Ovary (tissue), 9 donors: Measurements from ENCODE around the gene ALPK1. TPM values are rescaled to one million over a fixed set of nuclear protein-coding genes. Genes with fewer than 3 reads are reported as not detected.

Experiments
- DNase-seq, 5 donors: peaks; one replicate each; pipeline ENCODE4 v3.0.0-alpha.2; 2019 to 2020
- H3K27ac ChIP-seq, 2 donors: fragments of 200-600 bp; one replicate each; pipeline versions ENCODE4 v1.5.1 to v1.8.0; 2019 to 2022
- H3K27me3 ChIP-seq: fragments of 200-600 bp; one replicate; pipeline ENCODE4 v1.8.0; 2022
- H3K36me3 ChIP-seq: fragments of 200-600 bp; sonication (generic); one replicate; pipeline ENCODE4 v1.5.1; 2019
- H3K4me1 ChIP-seq: one replicate; pipeline ENCODE4 v1.8.1; 2013; ENCODE audit warnings: mild to moderate bottlenecking, moderate library complexity; ENCODE audit not compliant: insufficient read depth
- H3K4me3 ChIP-seq: fragments of 200-600 bp; sonication (generic); one replicate; pipeline ENCODE4 v1.5.1; 2017
- H3K9me3 ChIP-seq, 2 donors: fragments of 200-600 bp in 1 of 2; sonication (generic) in 1 of 2; one replicate each; pipeline versions ENCODE4 v1.5.1 to v1.8.1; 2013 to 2019; ENCODE audit warnings: mild to moderate bottlenecking in 1 of 2, moderate library complexity in 1 of 2
- CTCF ChIP-seq, 3 donors: fragments of 450-650 bp in 2 of 3; fragments of 200-600 bp in 1 of 3; IDR thresholded peaks; one replicate each; pipeline versions ENCODE4 v1.5.1 to v1.8.0; 2016 to 2022; ENCODE audit warnings: antibody characterized with exemption in 3 of 3, mild to moderate bottlenecking in 1 of 3
- EP300 ChIP-seq: sonication (generic); formaldehyde crosslinking; IDR thresholded peaks from one replicate; pipeline ENCODE4 v1.6.1; 2017; ENCODE audit warnings: antibody characterized with exemption
- POLR2A ChIP-seq: fragments of 450-650 bp; IDR thresholded peaks from one replicate; pipeline ENCODE4 v1.6.1; 2017; ENCODE audit warnings: antibody characterized with exemption, mild to moderate bottlenecking, moderate library complexity
- WGBS, 3 donors: extraction: QIAGEN DNeasy Blood & Tissue Kit in 1 of 3; methylation state at CpG; one replicate each; pipeline versions ENCODE4 v1.1.5 to v1.1.7; 2013 to 2017; 5-methylcytosine and 5-hydroxymethylcytosine counted together
- intact Hi-C, 4 donors: fragments of 100-400 bp; cut with DNase I; formaldehyde crosslinking; loops; one replicate each; pipeline versions ENCODE4 v1.11.0 to v1.15.1; 2022 to 2023
- polyA plus RNA-seq, 2 donors: library from polyadenylated mRNA; stranded (reverse); fragments of 200-250 nt in 1 of 2; fragments of 350-450 nt in 1 of 2; fragmentation: Illumina TruSeq in 1 of 2; extraction: RNeasy Lipid Tissue Mini Kit (QIAGEN cat#74804) in 1 of 2; gene quantifications; one replicate each; pipeline ENCODE4 v1.2.3, GENCODE V29; 2013 to 2014
- total RNA-seq, 7 donors: library from RNA; depleted of rRNA in 2 of 7; stranded (reverse); fragments of >200 nt in 2 of 7; fragmentation: NEBNext Ultra II Directional in 3 of 7; extraction: Animal tissue kit (Norgen Biotek cat#: 25700) in 3 of 7; gene quantifications; one replicate each; pipeline versions ENCODE4 v1.1.0 to v1.2.4, GENCODE V29; 2016 to 2023
- donor health status: DM: no; HTN: no; CAD: no; lungs with moderate emphysema.
- donor health status: DM: no; HTN: no; CAD: no.
- donor health status: Bipolar disorder and iron deficiency.
- donor health status: DM: yes; HTN: yes; CAD: no.
- donor health status: DM: no; HTN: no; CAD: no.
- donor health status: DM: yes; HTN: yes; CAD: no.

The ALPK1 gene
- total and polyA plus RNA-seq, 9 donors, result 6.8 to 33.6 (median 21.3) TPM

GRCh38 chr4:112374850-112375249, 77.7 kb downstream of the ALPK1 start:
- Histone ChIP-seq H3K4me3 (no peak overlapping the region), H3K4me1 (no peaks in the 10 kb centered on the region), H3K27ac (no peak overlapping the region), H3K27me3 (no peaks in the 10 kb centered on the region), H3K36me3 (no peaks in the 10 kb centered on the region), H3K9me3 (no peaks in the 10 kb centered on the region)
- 87 to 96% (median 94%) methylated on average over 2 of the region's 2 CpGs for WGBS, 3 donors
- no peak for DNase-seq
- TF ChIP-seq CTCF (IDR thresholded peaks at IDR 0.05), result no peak
- TF ChIP-seq POLR2A, result no peak
- no peak for TF ChIP-seq EP300
- intact Hi-C loops, result no loop called here

GRCh38 chr4:112377171-112377570, 80.0 kb downstream of the ALPK1 start:
- TF ChIP-seq CTCF (IDR thresholded peaks at IDR 0.05) (no peak), POLR2A (no peak), EP300 (no peak)
- 77 to 80% (median 79%) methylated on average over 6 of the region's 6 CpGs for WGBS, 3 donors
- Histone ChIP-seq H3K4me1 (no peaks in the 10 kb centered on the region), H3K9me3 (no peaks in the 10 kb centered on the region), H3K27me3 (no peaks in the 10 kb centered on the region), H3K27ac (no peak overlapping the region), H3K4me3 (no peak overlapping the region), H3K36me3 (no peaks in the 10 kb centered on the region)
- no peak for DNase-seq
- intact Hi-C loops, result no loop called here

- H3K27ac ChIP-seq, result no peak overlapping the region
- intact Hi-C loops, result no loop called here
- H3K9me3 ChIP-seq, result no peaks in the 10 kb centered on the region
- H3K27me3 ChIP-seq, result no peaks in the 10 kb centered on the region
- H3K4me1 ChIP-seq, result no peaks in the 10 kb centered on the region
- no peak for TF ChIP-seq EP300
- H3K36me3 ChIP-seq, result no peaks in the 10 kb centered on the region
- H3K4me3 ChIP-seq, result no peak overlapping the region
- WGBS, 3 donors, result 86 to 90% (median 86%) methylated on average over 13 of the region's 13 CpGs
- DNase-seq, result no peak
Measured at GRCh38 chr4:112377594-112378242, 80.5 kb downstream of the ALPK1 start.

GRCh38 chr4:112378243-112378620, 81.1 kb downstream of the ALPK1 start:
- H3K36me3 ChIP-seq, result no peaks in the 10 kb centered on the region
- TF ChIP-seq EP300 (no peak), CTCF (IDR thresholded peaks at IDR 0.05) (no peak), POLR2A (no peak)
- H3K27ac ChIP-seq, result no peak overlapping the region
- no peaks in the 10 kb centered on the region for H3K4me1 ChIP-seq
- DNase-seq, result no peak
- 95 to 96% (median 95%) methylated on average over 3 of the region's 3 CpGs for WGBS, 3 donors
- H3K27me3 ChIP-seq, result no peaks in the 10 kb centered on the region
- no peaks in the 10 kb centered on the region for H3K9me3 ChIP-seq
- no peak overlapping the region for H3K4me3 ChIP-seq
- intact Hi-C loops, result no loop called here

GRCh38 chr4:112378858-112379257, 81.7 kb downstream of the ALPK1 start:
- no peak for DNase-seq
- H3K9me3 ChIP-seq, result no peaks in the 10 kb centered on the region
- 73 to 81% (median 73%) methylated on average over 3 of the region's 3 CpGs for WGBS, 3 donors
- TF ChIP-seq EP300 (no peak), POLR2A (no peak), CTCF (IDR thresholded peaks at IDR 0.05) (no peak)
- no peaks in the 10 kb centered on the region for H3K27me3 ChIP-seq
- H3K36me3 ChIP-seq, result no peaks in the 10 kb centered on the region
- H3K4me1 ChIP-seq, result no peaks in the 10 kb centered on the region
- intact Hi-C loops, result no loop called here
- H3K4me3 ChIP-seq, result no peak overlapping the region
- H3K27ac ChIP-seq, result no peak overlapping the region
